GM12878 (cell line): ENCODE results near the gene HNRNPLL. TPM values are rescaled to one million over a fixed set of nuclear protein-coding genes. Genes with fewer than 3 reads are reported as not detected.

ENCODE experiments used
- ATAC-seq: fragments of 200-7000 bp; cut with Tn5 transposase; 3 replicates; pipeline ENCODE4 v1.9.1; 2020; ENCODE audit warnings: mild to moderate bottlenecking, moderate library complexity
- BruUV-seq: library from RNA; stranded (reverse); fragments of 400-500 nt; replicated peaks from 2 replicates; lab custom pipeline; 2021; lab: Mats Ljungman, UMichigan
- CTCF ChIA-PET: fragments of 300-600 bp; sonication (Branson Sonifier 250); formaldehyde crosslinking; extraction: SDS; loops from one replicate; lab custom pipeline; 2021; ENCODE audit warnings: inconsistent platforms; lab: Yijun Ruan, JAX
- POLR2A ChIA-PET: fragments of 350-600 bp; formaldehyde crosslinking; extraction: SDS; loops from one replicate; lab custom pipeline; 2021; ENCODE audit warnings: inconsistent platforms; lab: Charles Lee
- RAD21 ChIA-PET: fragments of 300-600 bp; sonication (Branson Sonifier 250); formaldehyde crosslinking; loops from one replicate; lab custom pipeline; 2023; ENCODE audit warnings: antibody characterized with exemption; ENCODE audit not compliant: unreplicated experiment; lab: Charles Lee
- SMC1A ChIA-PET: fragments of 300-600 bp; sonication (Branson Sonifier 250); formaldehyde crosslinking; loops from one replicate; lab custom pipeline; 2023; ENCODE audit not compliant: unreplicated experiment, uncharacterized antibody; lab: Charles Lee
- DNase-seq: peaks from one replicate; pipeline ENCODE4 v3.0.0-alpha.2; 2011; ENCODE audit warnings: low read depth, low spot score
- FAIRE-seq: peaks from 3 replicates; lab custom pipeline; 2011; peaks lifted over from hg19 to GRCh38; lab: Jason Lieb, UNC
- H2AFZ ChIP-seq: 2 replicates; pipeline ENCODE4 v1.6.0; 2011; ENCODE audit warnings: low read depth, low read length, control low read depth; ENCODE audit not compliant: control insufficient read depth
- H3K27ac ChIP-seq: 2 replicates; pipeline ENCODE4 v1.5.1; 2011; ENCODE audit warnings: control low read depth; ENCODE audit not compliant: control insufficient read depth, insufficient read depth
- H3K27me3 ChIP-seq, 2 experiments: replicated peaks in 1 of 2; 2 replicates each; pipeline versions ENCODE4 v1.6.0 to v1.6.1; 2011; ENCODE audit warnings: low read length in 1 of 2; ENCODE audit not compliant: control insufficient read depth in 2 of 2, insufficient read depth in 2 of 2
- H3K36me3 ChIP-seq, 2 experiments: 2 replicates each; pipeline ENCODE4 v1.5.1; 2011; ENCODE audit warnings: low read length in 1 of 2; ENCODE audit not compliant: control insufficient read depth in 2 of 2, insufficient read depth in 2 of 2
- H3K4me1 ChIP-seq: 2 replicates; pipeline ENCODE4 v1.6.1; 2011; ENCODE audit warnings: mild to moderate bottlenecking, low read length, moderate library complexity, mixed read lengths; ENCODE audit not compliant: control insufficient read depth, insufficient read depth
- H3K4me2 ChIP-seq: 2 replicates; pipeline ENCODE4 v1.6.0; 2011; ENCODE audit warnings: control low read depth; ENCODE audit not compliant: control insufficient read depth, insufficient read depth
- H3K4me3 ChIP-seq: fragments of 200-600 bp; sonication (generic); 2 replicates; pipeline ENCODE4 v1.5.1; 2016
- H3K79me2 ChIP-seq: 2 replicates; pipeline ENCODE4 v1.6.0; 2011; ENCODE audit warnings: low read length; ENCODE audit not compliant: control insufficient read depth, insufficient read depth
- H3K9ac ChIP-seq: 2 replicates; pipeline ENCODE4 v1.8.0; 2011; ENCODE audit warnings: low read length, control low read depth, mixed read lengths; ENCODE audit not compliant: control insufficient read depth, insufficient read depth
- H3K9me3 ChIP-seq: replicated peaks from 3 replicates; pipeline ENCODE4 v1.5.1; 2011; ENCODE audit warnings: mild to moderate bottlenecking, low read length; ENCODE audit not compliant: control insufficient read depth, insufficient read depth
- H4K20me1 ChIP-seq: 2 replicates; pipeline ENCODE4 v1.6.0; 2011; ENCODE audit not compliant: control insufficient read depth, insufficient read depth
- ATF7 ChIP-seq: fragments of 450-650 bp; IDR thresholded peaks from 2 replicates; pipeline ENCODE4 v1.6.1; 2016; ENCODE audit warnings: low read depth, mild to moderate bottlenecking
- BCL11A ChIP-seq: IDR thresholded peaks from 2 replicates; pipeline ENCODE4 v1.6.1; 2011; ENCODE audit warnings: low read depth, low read length
- BHLHE40 ChIP-seq, 2 experiments: fragments of 450-650 bp in 1 of 2; IDR thresholded peaks; 2 replicates each; pipeline ENCODE4 v1.6.1; 2011 to 2017; ENCODE audit warnings: low read depth in 2 of 2, borderline replicate concordance in 1 of 2, improper control_type of control experiment in 1 of 2, low read length in 1 of 2, mild to moderate bottlenecking in 1 of 2
- CHD4 ChIP-seq: fragments of 200-600 bp; sonication (generic); IDR thresholded peaks from 2 replicates; pipeline ENCODE4 v1.6.1; 2016; ENCODE audit warnings: mild to moderate bottlenecking
- GABPA ChIP-seq: IDR thresholded peaks from 2 replicates; pipeline ENCODE4 v1.6.1; 2014; ENCODE audit warnings: antibody characterized with exemption, low read depth, mild to moderate bottlenecking, inconsistent platforms
- JUND ChIP-seq: IDR thresholded peaks from 2 replicates; pipeline ENCODE4 v1.6.1; 2012; ENCODE audit warnings: low read depth, mild to moderate bottlenecking, low read length, improper control_type of control experiment, moderate library complexity
- MTA2 ChIP-seq: fragments of 450-650 bp; IDR thresholded peaks from 2 replicates; pipeline ENCODE4 v1.6.1; 2016; ENCODE audit warnings: low read depth, mild to moderate bottlenecking, moderate library complexity
- NFXL1 ChIP-seq: fragments of 450-650 bp; IDR thresholded peaks from 2 replicates; pipeline ENCODE4 v1.6.1; 2017; ENCODE audit warnings: antibody characterized with exemption, mild to moderate bottlenecking, borderline replicate concordance
- NR2C2 ChIP-seq: IDR thresholded peaks from 2 replicates; pipeline ENCODE4 v1.6.1; 2011; ENCODE audit warnings: borderline replicate concordance, low read depth; ENCODE audit not compliant: control insufficient read depth, insufficient read length
- NR2F1 ChIP-seq: fragments of 450-650 bp; conservative IDR thresholded peaks from 2 replicates; pipeline ENCODE4 v1.6.1; 2017; ENCODE audit warnings: mild to moderate bottlenecking
- SMAD1 ChIP-seq: fragments of 450-650 bp; IDR thresholded peaks from 2 replicates; pipeline ENCODE4 v1.6.1; 2018; ENCODE audit warnings: mild to moderate bottlenecking, low read depth; ENCODE audit not compliant: partially characterized antibody
- SMARCA5 ChIP-seq: fragments of 450-650 bp; IDR thresholded peaks from 2 replicates; pipeline ENCODE4 v1.6.1; 2017; ENCODE audit warnings: mild to moderate bottlenecking
- SMC3 ChIP-seq: IDR thresholded peaks from 2 replicates; pipeline ENCODE4 v1.6.1; 2011; ENCODE audit warnings: low read length, improper control_type of control experiment, borderline replicate concordance
- SUZ12 ChIP-seq: fragments of 200-600 bp; sonication (generic); IDR thresholded peaks from one replicate; pipeline ENCODE4 v1.6.1; 2018; ENCODE audit warnings: antibody characterized with exemption, mild to moderate bottlenecking; ENCODE audit not compliant: unreplicated experiment
- TBL1XR1 ChIP-seq: IDR thresholded peaks from 2 replicates; pipeline ENCODE4 v1.6.1; 2012; ENCODE audit warnings: low read depth, low read length, improper control_type of control experiment
- TCF12 ChIP-seq: IDR thresholded peaks from 2 replicates; pipeline ENCODE4 v1.6.1; 2011; ENCODE audit warnings: low read depth, mild to moderate bottlenecking, low read length
- ZZZ3 ChIP-seq: IDR thresholded peaks from 2 replicates; pipeline ENCODE4 v1.6.1; 2011; ENCODE audit warnings: low read depth; ENCODE audit not compliant: control insufficient read depth, insufficient read length
- WGBS: methylation state at CpG from one replicate; pipeline ENCODE4 v1.1.6; 2016; ENCODE audit warnings: low lambda C conversion rate; ENCODE audit not compliant: insufficient replicate concordance, insufficient coverage; ENCODE audit errors: missing lambda C conversion rate; 5-methylcytosine and 5-hydroxymethylcytosine counted together
- in situ Hi-C: fragments of 300-500 bp; cut with MboI; formaldehyde crosslinking; loops from 9 replicates; pipeline ENCODE4 v1.14.3; 2018; ENCODE audit warnings: mixed read lengths
- intact Hi-C: fragments of 100-400 bp; cut with micrococcal nuclease; formaldehyde crosslinking; loops from one replicate; pipeline ENCODE4 v1.14.2; 2022; ENCODE audit not compliant: unreplicated experiment
- polyA plus RNA-seq, 11 experiments: library from polyadenylated mRNA; depleted of rRNA in 4 of 11; unstranded in 6 of 11; stranded (reverse) in 5 of 11; fragments of >200 nt; fragmentation: Nextera tagmentation in 4 of 11; fragmentation: Illumina TruSeq in 1 of 11; extraction: Ambion mirVana in 4 of 11; extraction: Trizol in 1 of 11; gene quantifications; 1 replicate in 1 of 11; 2 replicates in 10 of 11; pipeline versions ENCODE4 v1.2.1 to v1.2.3, GENCODE V29; 2011 to 2016; ENCODE audit warnings: inconsistent platforms in 2 of 11, missing spikeins in 2 of 11, low read depth in 1 of 11
- total RNA-seq, 4 experiments: library from RNA; depleted of rRNA in 3 of 4; stranded (reverse); fragments of >200 nt in 3 of 4; fragmentation: Illumina TruSeq in 1 of 4; extraction: Trizol in 1 of 4; gene quantifications; 2 replicates each; pipeline versions ENCODE4 v1.2.1 to v1.2.3, GENCODE V29; 2013 to 2021
- TF ChIP-seq, protein P1 (sequence below): IDR thresholded peaks from 2 replicates; pipeline ENCODE4 v1.6.1; 2012; ENCODE audit warnings: low read depth, low read length, improper control_type of control experiment
- TF ChIP-seq, protein P2 (sequence below): fragments of 450-650 bp; IDR thresholded peaks from 2 replicates; pipeline ENCODE4 v1.6.1; 2017; ENCODE audit warnings: antibody characterized with exemption, mild to moderate bottlenecking, moderate library complexity

The HNRNPLL gene
- total and polyA plus RNA-seq, 10 of the 15 experiments (the other 5 are each of a cell fraction or from before 2014, with no cell fraction given): 0.98 to 27.1 (median 2.9) TPM

DNA sequence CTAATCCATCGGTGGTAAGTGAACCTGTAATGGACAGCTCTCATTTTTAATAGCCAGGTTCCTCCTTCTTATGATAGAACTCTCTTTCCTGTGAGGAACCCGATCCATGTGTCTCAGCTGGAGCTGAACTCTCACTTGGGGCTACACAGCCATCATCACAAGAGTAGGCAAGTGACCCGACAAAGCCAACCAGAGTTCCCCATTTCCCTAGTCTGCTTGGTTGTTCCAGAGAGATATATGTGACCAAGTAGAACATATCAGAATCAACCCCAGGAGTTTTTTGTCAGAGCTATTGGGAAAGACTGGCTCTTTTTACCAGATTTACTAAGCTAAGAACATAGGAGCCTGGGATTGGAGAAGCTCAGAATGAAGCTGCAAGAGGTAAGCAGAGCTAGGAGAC lies 14.6 kb upstream of the HNRNPLL start:
- TF ChIP-seq JUND (no peak), NR2F1 (no peak), SMAD1 (no peak), NFXL1 (no peak), ATF7 (no peak), TBL1XR1 (no peak), ZZZ3 (no peak), MTA2 (no peak), TCF12 (no peak), NR2C2 (no peak), CHD4 (no peak), BCL11A (no peak), SUZ12 (no peak), SMARCA5 (no peak), SMC3 (no peak), BHLHE40 (IDR thresholded peaks at IDR 0.05; ENCODE audit: borderline replicate concordance in 1 of 2, low read depth in 2 of 2, low read length in 1 of 2) (no peak), GABPA (no peak)
- TF ChIP-seq, protein P1, sequence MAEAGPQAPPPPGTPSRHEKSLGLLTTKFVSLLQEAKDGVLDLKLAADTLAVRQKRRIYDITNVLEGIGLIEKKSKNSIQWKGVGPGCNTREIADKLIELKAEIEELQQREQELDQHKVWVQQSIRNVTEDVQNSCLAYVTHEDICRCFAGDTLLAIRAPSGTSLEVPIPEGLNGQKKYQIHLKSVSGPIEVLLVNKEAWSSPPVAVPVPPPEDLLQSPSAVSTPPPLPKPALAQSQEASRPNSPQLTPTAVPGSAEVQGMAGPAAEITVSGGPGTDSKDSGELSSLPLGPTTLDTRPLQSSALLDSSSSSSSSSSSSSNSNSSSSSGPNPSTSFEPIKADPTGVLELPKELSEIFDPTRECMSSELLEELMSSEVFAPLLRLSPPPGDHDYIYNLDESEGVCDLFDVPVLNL: no peak
- TF ChIP-seq, protein P2, sequence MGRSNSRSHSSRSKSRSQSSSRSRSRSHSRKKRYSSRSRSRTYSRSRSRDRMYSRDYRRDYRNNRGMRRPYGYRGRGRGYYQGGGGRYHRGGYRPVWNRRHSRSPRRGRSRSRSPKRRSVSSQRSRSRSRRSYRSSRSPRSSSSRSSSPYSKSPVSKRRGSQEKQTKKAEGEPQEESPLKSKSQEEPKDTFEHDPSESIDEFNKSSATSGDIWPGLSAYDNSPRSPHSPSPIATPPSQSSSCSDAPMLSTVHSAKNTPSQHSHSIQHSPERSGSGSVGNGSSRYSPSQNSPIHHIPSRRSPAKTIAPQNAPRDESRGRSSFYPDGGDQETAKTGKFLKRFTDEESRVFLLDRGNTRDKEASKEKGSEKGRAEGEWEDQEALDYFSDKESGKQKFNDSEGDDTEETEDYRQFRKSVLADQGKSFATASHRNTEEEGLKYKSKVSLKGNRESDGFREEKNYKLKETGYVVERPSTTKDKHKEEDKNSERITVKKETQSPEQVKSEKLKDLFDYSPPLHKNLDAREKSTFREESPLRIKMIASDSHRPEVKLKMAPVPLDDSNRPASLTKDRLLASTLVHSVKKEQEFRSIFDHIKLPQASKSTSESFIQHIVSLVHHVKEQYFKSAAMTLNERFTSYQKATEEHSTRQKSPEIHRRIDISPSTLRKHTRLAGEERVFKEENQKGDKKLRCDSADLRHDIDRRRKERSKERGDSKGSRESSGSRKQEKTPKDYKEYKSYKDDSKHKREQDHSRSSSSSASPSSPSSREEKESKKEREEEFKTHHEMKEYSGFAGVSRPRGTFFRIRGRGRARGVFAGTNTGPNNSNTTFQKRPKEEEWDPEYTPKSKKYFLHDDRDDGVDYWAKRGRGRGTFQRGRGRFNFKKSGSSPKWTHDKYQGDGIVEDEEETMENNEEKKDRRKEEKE: no peak
- intact Hi-C loops: loop anchor here (10.0 kb wide), 1 partner anchor 508 kb away; the partner anchor contains the start of gene SOS1
- Histone ChIP-seq H4K20me1 (no peaks in the 10 kb centered on the region), H3K9ac (no peak overlapping the region), H3K4me3 (no peak overlapping the region), H3K27me3 (0 out of 4 replicates have a peak, but pooled peaks cover 0 to 1% of the 10 kb centered on the region in 2 experiments), H3K4me2 (no peak overlapping the region), H3K27ac (no peak overlapping the region), H3K79me2 (no peaks in the 10 kb centered on the region), H2AFZ (no peak overlapping the region), H3K36me3 (no peaks in the 10 kb centered on the region), H3K9me3 (peaks cover 1% of the 10 kb centered on the region; the same call in 2 of the 3 replicates), H3K4me1 (peaks cover 9% of the 10 kb centered on the region)
- WGBS: 76% methylated on average over 3 of the region's 3 CpGs
- BruUV-seq: no TSS peak
- DNase-seq: no peak
- ChIA-PET CTCF (interaction anchor here (0.8 to 2.0 kb wide), 5 partner anchors 8 to 121 kb away, joined by 3 to 7 read pairs (median 3); no protein-coding TSS in a partner anchor), RAD21 (interaction anchor here (1.0 kb wide), 1 partner anchor 36 kb away, joined by 3 read pairs; no protein-coding TSS in a partner anchor), SMC1A (interaction anchor here (0.8 to 2.0 kb wide), 10 partner anchors 9 to 91 kb away, joined by 3 to 6 read pairs (median 4); no protein-coding TSS in a partner anchor), POLR2A (interaction anchor here (1.3 to 1.4 kb wide), 3 partner anchors 10 to 49 kb away, joined by 3 to 6 read pairs (median 5); partner anchors contain the start of gene GALM)
- FAIRE-seq: no peak
- in situ Hi-C loops: no loop called here
- no peak for ATAC-seq
